HEK293 (cell line): ENCODE results near the gene IGF1R.

Source experiments
- CTCF ChIA-PET: fragments of 350-600 bp; formaldehyde crosslinking; extraction: SDS; loops from one replicate; lab custom pipeline; 2021; ENCODE audit warnings: antibody characterized with exemption; lab: Yijun Ruan, JAX
- POLR2A ChIA-PET: fragments of 300-600 bp; formaldehyde crosslinking; extraction: SDS; loops from one replicate; lab custom pipeline; 2020; ENCODE audit warnings: antibody characterized with exemption, inconsistent platforms; lab: Yijun Ruan, JAX
- H3K27ac ChIP-seq: fragments of 200-500 bp; sonication (Bioruptor generic); 2 replicates; pipeline ENCODE4 v1.5.1; 2014; ENCODE audit warnings: low read depth, low read length, control low read depth, inconsistent platforms; ENCODE audit errors: extremely low read depth
- H3K36me3 ChIP-seq, 2 experiments: fragments of 200-500 bp in 1 of 2; sonication (Bioruptor generic) in 1 of 2; 1 replicate in 1 of 2; 2 replicates in 1 of 2; pipeline ENCODE4 v1.5.1; 2014 to 2017; ENCODE audit warnings: inconsistent platforms in 2 of 2, low read length in 2 of 2; ENCODE audit not compliant: control insufficient read depth in 2 of 2, insufficient read depth in 1 of 2
- H3K4me1 ChIP-seq: fragments of 200-500 bp; sonication (Bioruptor generic); 2 replicates; pipeline ENCODE4 v1.5.1; 2014; ENCODE audit warnings: mild to moderate bottlenecking, low read length, inconsistent platforms; ENCODE audit not compliant: control insufficient read depth, insufficient read depth
- H3K4me3 ChIP-seq: 2 replicates; pipeline ENCODE4 v1.5.1; 2011; ENCODE audit warnings: low read depth, mild to moderate bottlenecking, control low read depth, low read length, moderate library complexity
- H3K9me3 ChIP-seq: fragments of 200-500 bp; sonication (Bioruptor generic); 2 replicates; pipeline ENCODE4 v1.5.1; 2014; ENCODE audit warnings: low read depth, low read length, inconsistent platforms; ENCODE audit not compliant: control insufficient read depth, insufficient read depth
- BCL11A ChIP-seq: fragments of 450-650 bp; formaldehyde crosslinking; IDR thresholded peaks from 2 replicates; pipeline ENCODE4 v1.5.1; 2016; ENCODE audit warnings: low read depth, missing biosample characterization, missing genetic modification characterization
- GLIS1 ChIP-seq: fragments of 450-650 bp; formaldehyde crosslinking; IDR thresholded peaks from 2 replicates; pipeline ENCODE4 v1.5.1; 2016; ENCODE audit warnings: missing biosample characterization, missing genetic modification characterization
- HOXD13 ChIP-seq: sonication (generic); formaldehyde crosslinking; IDR thresholded peaks from 2 replicates; pipeline ENCODE4 v1.8.0; 2022; ENCODE audit warnings: missing genetic modification reagents, borderline replicate concordance
- KLF9 ChIP-seq: fragments of 450-650 bp; formaldehyde crosslinking; IDR thresholded peaks from 2 replicates; pipeline ENCODE4 v1.5.1; 2016; ENCODE audit warnings: missing biosample characterization, missing genetic modification characterization, low read depth
- SP3 ChIP-seq: fragments of 450-650 bp; formaldehyde crosslinking; IDR thresholded peaks from 2 replicates; pipeline ENCODE4 v1.5.1; 2016; ENCODE audit warnings: missing biosample characterization, missing genetic modification characterization
- ZBTB17 ChIP-seq: fragments of 450-650 bp; formaldehyde crosslinking; IDR thresholded peaks from 2 replicates; pipeline ENCODE4 v1.5.1; 2016; ENCODE audit warnings: missing biosample characterization, missing genetic modification characterization
- ZBTB7A ChIP-seq: fragments of 450-650 bp; formaldehyde crosslinking; IDR thresholded peaks from 2 replicates; pipeline ENCODE4 v1.5.1; 2016; ENCODE audit warnings: low read depth, missing biosample characterization, missing genetic modification characterization
- ZFP3 ChIP-seq: fragments of 450-650 bp; formaldehyde crosslinking; IDR thresholded peaks from 2 replicates; pipeline ENCODE4 v1.5.1; 2016; ENCODE audit warnings: low read depth, missing biosample characterization, missing genetic modification characterization
- ZFP41 ChIP-seq: fragments of 450-650 bp; formaldehyde crosslinking; IDR thresholded peaks from 2 replicates; pipeline ENCODE4 v1.5.1; 2016; ENCODE audit warnings: missing biosample characterization, missing genetic modification characterization, borderline replicate concordance
- ZIC2 ChIP-seq: fragments of 450-650 bp; formaldehyde crosslinking; IDR thresholded peaks from 2 replicates; pipeline ENCODE4 v1.5.1; 2016; ENCODE audit warnings: missing biosample characterization, missing genetic modification characterization
- ZNF239 ChIP-seq: fragments of 450-650 bp; formaldehyde crosslinking; IDR thresholded peaks from 2 replicates; pipeline ENCODE4 v1.5.1; 2016; ENCODE audit warnings: missing biosample characterization, missing genetic modification characterization
- ZNF266 ChIP-seq: fragments of 450-650 bp; formaldehyde crosslinking; IDR thresholded peaks from 2 replicates; pipeline ENCODE4 v1.5.1; 2016; ENCODE audit warnings: missing biosample characterization, missing genetic modification characterization, low read depth
- ZNF324 ChIP-seq: fragments of 450-650 bp; formaldehyde crosslinking; IDR thresholded peaks from 2 replicates; pipeline ENCODE4 v1.5.1; 2016; ENCODE audit warnings: missing biosample characterization, missing genetic modification characterization
- ZNF341 ChIP-seq: fragments of 450-650 bp; formaldehyde crosslinking; IDR thresholded peaks from 2 replicates; pipeline ENCODE4; 2016; ENCODE audit warnings: low read depth, missing biosample characterization, missing genetic modification characterization
- ZNF391 ChIP-seq: fragments of 450-650 bp; formaldehyde crosslinking; IDR thresholded peaks from 2 replicates; pipeline ENCODE4 v1.5.1; 2016; ENCODE audit warnings: low read depth, missing biosample characterization, missing genetic modification characterization, borderline replicate concordance
- ZNF394 ChIP-seq: fragments of 450-650 bp; formaldehyde crosslinking; IDR thresholded peaks from 2 replicates; pipeline ENCODE4 v1.5.1; 2016; ENCODE audit warnings: missing biosample characterization, missing genetic modification characterization, mild to moderate bottlenecking, moderate library complexity, borderline replicate concordance
- ZNF416 ChIP-seq: fragments of 450-650 bp; formaldehyde crosslinking; IDR thresholded peaks from 2 replicates; pipeline ENCODE4 v1.5.1; 2016; ENCODE audit warnings: missing biosample characterization, missing genetic modification characterization
- ZNF426 ChIP-seq: fragments of 450-650 bp; formaldehyde crosslinking; IDR thresholded peaks from 2 replicates; pipeline ENCODE4 v1.5.1; 2017; ENCODE audit warnings: missing biosample characterization, missing genetic modification characterization, mild to moderate bottlenecking, inconsistent platforms, moderate library complexity
- ZNF514 ChIP-seq: fragments of 450-650 bp; formaldehyde crosslinking; IDR thresholded peaks from 2 replicates; pipeline ENCODE4 v1.5.1; 2016; ENCODE audit warnings: missing biosample characterization, missing genetic modification characterization
- ZNF548 ChIP-seq: fragments of 450-650 bp; formaldehyde crosslinking; IDR thresholded peaks from 2 replicates; pipeline ENCODE4 v1.5.1; 2016; ENCODE audit warnings: missing biosample characterization, missing genetic modification characterization
- ZNF549 ChIP-seq: fragments of 450-650 bp; IDR thresholded peaks from 2 replicates; pipeline ENCODE4 v1.5.1; 2018; ENCODE audit warnings: missing biosample characterization, missing genetic modification characterization, mild to moderate bottlenecking, inconsistent platforms, moderate library complexity
- ZNF629 ChIP-seq: fragments of 450-650 bp; formaldehyde crosslinking; IDR thresholded peaks from 2 replicates; pipeline ENCODE4 v1.5.1; 2017; ENCODE audit warnings: missing biosample characterization, missing genetic modification characterization
- ZNF658 ChIP-seq: fragments of 450-650 bp; formaldehyde crosslinking; IDR thresholded peaks from 2 replicates; pipeline ENCODE4; 2016; ENCODE audit warnings: missing biosample characterization, missing genetic modification characterization
- ZNF747 ChIP-seq: fragments of 450-650 bp; formaldehyde crosslinking; IDR thresholded peaks from 2 replicates; pipeline ENCODE4 v1.5.1; 2016; ENCODE audit warnings: missing biosample characterization, missing genetic modification characterization
- ZNF791 ChIP-seq: fragments of 450-650 bp; formaldehyde crosslinking; IDR thresholded peaks from 2 replicates; pipeline ENCODE4 v1.5.1; 2016; ENCODE audit warnings: missing biosample characterization, missing genetic modification characterization
- ZNF792 ChIP-seq: fragments of 450-650 bp; formaldehyde crosslinking; IDR thresholded peaks from 2 replicates; pipeline ENCODE4 v1.5.1; 2016; ENCODE audit warnings: missing biosample characterization, missing genetic modification characterization
- ZNF830 ChIP-seq: fragments of 450-650 bp; IDR thresholded peaks from 2 replicates; pipeline ENCODE4 v1.5.0; 2018; ENCODE audit warnings: missing biosample characterization, missing genetic modification characterization, low read depth, mild to moderate bottlenecking, moderate library complexity
- TF ChIP-seq, protein P1 (sequence below): fragments of 450-650 bp; formaldehyde crosslinking; IDR thresholded peaks from 2 replicates; pipeline ENCODE4 v1.5.1; 2016; ENCODE audit warnings: missing biosample characterization, missing genetic modification characterization, borderline replicate concordance
- TF ChIP-seq, protein P2 (sequence below): fragments of 450-650 bp; formaldehyde crosslinking; IDR thresholded peaks from 2 replicates; pipeline ENCODE4; 2016; ENCODE audit warnings: missing biosample characterization, missing genetic modification characterization

The IGF1R gene

DNA sequence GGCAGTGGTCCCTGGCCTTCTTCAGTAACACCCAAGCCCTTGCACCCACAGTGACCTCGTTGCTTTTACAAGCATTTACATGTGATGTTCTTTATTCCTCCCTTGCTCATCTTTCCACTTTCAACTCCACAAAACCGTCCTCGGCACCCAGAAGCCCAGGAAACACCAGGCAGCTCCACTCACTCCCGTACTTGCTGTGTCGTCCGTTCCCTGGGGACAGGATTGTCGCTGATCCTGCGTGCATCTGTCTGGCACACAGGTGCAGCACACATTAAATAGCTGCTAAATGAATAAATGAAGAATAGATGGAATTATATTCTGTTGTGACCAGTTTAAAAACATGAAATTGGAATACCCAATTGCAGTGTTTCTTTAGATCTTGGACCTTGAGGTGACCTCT lies 239.6 kb downstream of the IGF1R start:
- no peak overlapping the region for H3K27ac ChIP-seq
- POLR2A ChIA-PET, result interaction anchor here (0.9 kb wide), 1 partner anchor 227 kb away, joined by 3 read pairs; no protein-coding TSS in a partner anchor
- CTCF ChIA-PET, result interaction anchor here (1.0 to 1.7 kb wide), 2 partner anchors 8 to 23 kb away, joined by 3 to 7 read pairs; no protein-coding TSS in a partner anchor
- H3K4me1 ChIP-seq, result peaks cover 15% of the 10 kb centered on the region; the same call in 1 of the 2 replicates
- H3K4me3 ChIP-seq, result no peak overlapping the region
- no peaks in the 10 kb centered on the region for H3K36me3 ChIP-seq
- TF ChIP-seq ZNF391 (no peak), ZNF239 (tag by site-specific recombination) (no peak), ZBTB7A (no peak), ZNF426 (tag by site-specific recombination) (no peak)
- H3K9me3 ChIP-seq, result no peaks in the 10 kb centered on the region

GRCh38 chr15:98888820-98889479 lies 240.6 kb downstream of the IGF1R start:
- H3K36me3 ChIP-seq, result no peaks in the 10 kb centered on the region
- no peak overlapping the region for H3K27ac ChIP-seq
- peaks cover 24% of the 10 kb centered on the region; the same call in 1 of the 2 replicates for H3K4me1 ChIP-seq
- no peaks in the 10 kb centered on the region for H3K9me3 ChIP-seq
- TF ChIP-seq ZFP3 (tag by site-specific recombination), result no peak
- CTCF ChIA-PET, result interaction anchor here (0.5 to 1.7 kb wide), 7 partner anchors 9 to 493 kb away, joined by 3 to 7 read pairs (median 4); no protein-coding TSS in a partner anchor
- POLR2A ChIA-PET, result interaction anchor here (0.9 to 1.0 kb wide), 4 partner anchors 8 to 228 kb away, joined by 3 to 4 read pairs (median 3); no protein-coding TSS in a partner anchor
- no peak overlapping the region for H3K4me3 ChIP-seq

DNA sequence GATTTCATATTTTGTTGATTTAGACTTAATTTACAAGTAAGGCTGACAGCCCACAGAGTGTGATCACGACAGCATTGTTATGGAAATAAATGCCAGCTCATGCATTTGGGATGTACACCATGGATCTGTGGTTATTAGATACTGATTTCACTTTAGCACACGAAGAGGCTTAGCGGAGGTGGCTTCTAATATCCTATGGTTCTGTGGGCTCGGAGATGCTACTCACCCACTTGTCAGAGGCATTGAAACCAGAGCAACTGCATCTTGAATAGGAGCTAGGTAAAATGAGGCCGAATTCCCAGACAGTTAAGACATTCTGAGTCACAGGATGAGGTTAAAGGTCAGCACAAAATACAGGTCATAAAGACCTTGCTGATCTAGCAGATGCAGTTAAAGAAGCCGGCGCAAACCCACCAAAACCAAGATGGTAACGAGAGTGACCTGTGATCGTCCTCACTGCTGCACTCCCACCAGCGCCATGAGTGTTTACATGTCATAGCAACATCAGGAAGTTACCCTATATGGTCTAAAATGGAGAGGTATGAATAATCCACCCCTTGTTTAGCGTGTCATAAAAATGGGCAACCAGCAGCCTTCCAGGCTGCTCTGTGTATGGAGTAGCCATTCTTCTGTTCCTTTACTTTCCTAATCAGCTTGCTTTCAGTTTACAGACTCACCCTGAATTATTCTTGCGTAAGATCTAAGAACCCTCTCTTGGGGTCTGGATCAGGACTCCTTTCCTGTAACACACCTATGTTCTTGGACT lies 241.8 kb downstream of the IGF1R start:
- Histone ChIP-seq H3K4me3 (peak overlapping the region; percentile 9), H3K36me3 (no peaks in the 10 kb centered on the region), H3K27ac (0 out of 2 replicates have a peak overlapping the region, but pooled peaks have one; percentile 1), H3K9me3 (no peaks in the 10 kb centered on the region), H3K4me1 (peaks cover 26% of the 10 kb centered on the region; the same call in 1 of the 2 replicates)
- ChIA-PET CTCF (interaction anchor here (0.6 to 7.3 kb wide), 8 partner anchors 8 to 447 kb away, joined by 3 to 66 read pairs (median 3); no protein-coding TSS in a partner anchor), POLR2A (interaction anchor here (0.5 to 1.3 kb wide), 3 partner anchors 16 to 167 kb away, joined by 3 to 9 read pairs (median 4); no protein-coding TSS in a partner anchor)
- TF ChIP-seq ZNF830 (tag by site-specific recombination) (no peak), ZNF791 (tag by site-specific recombination) (no peak), ZNF324 (no peak), ZBTB17 (tag by site-specific recombination) (0 out of 2 replicates have a peak, but pooled peaks have one; percentile 32), ZFP41 (tag by site-specific recombination) (no peak), SP3 (tag by site-specific recombination) (no peak), ZNF514 (no peak), ZNF658 (tag by site-specific recombination) (no peak), KLF9 (tag by site-specific recombination) (no peak), BCL11A (tag by site-specific recombination) (peak; percentile 8; the same call in 1 of the 2 replicates), ZNF629 (peak; percentile 72), ZNF792 (tag by site-specific recombination) (no peak), ZNF548 (tag by site-specific recombination) (no peak), ZFP3 (tag by site-specific recombination) (no peak), ZNF394 (tag by site-specific recombination) (no peak), HOXD13 (no peak), ZNF341 (tag by site-specific recombination) (no peak), ZNF266 (tag by site-specific recombination) (no peak), ZNF416 (tag by site-specific recombination) (no peak), GLIS1 (no peak), ZIC2 (tag by site-specific recombination) (no peak), ZNF549 (tag by site-specific recombination) (no peak), ZNF747 (tag by site-specific recombination) (no peak)
- TF ChIP-seq, protein P1, sequence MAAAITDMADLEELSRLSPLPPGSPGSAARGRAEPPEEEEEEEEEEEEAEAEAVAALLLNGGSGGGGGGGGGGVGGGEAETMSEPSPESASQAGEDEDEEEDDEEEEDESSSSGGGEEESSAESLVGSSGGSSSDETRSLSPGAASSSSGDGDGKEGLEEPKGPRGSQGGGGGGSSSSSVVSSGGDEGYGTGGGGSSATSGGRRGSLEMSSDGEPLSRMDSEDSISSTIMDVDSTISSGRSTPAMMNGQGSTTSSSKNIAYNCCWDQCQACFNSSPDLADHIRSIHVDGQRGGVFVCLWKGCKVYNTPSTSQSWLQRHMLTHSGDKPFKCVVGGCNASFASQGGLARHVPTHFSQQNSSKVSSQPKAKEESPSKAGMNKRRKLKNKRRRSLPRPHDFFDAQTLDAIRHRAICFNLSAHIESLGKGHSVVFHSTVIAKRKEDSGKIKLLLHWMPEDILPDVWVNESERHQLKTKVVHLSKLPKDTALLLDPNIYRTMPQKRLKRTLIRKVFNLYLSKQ, result no peak
- TF ChIP-seq, protein P2, sequence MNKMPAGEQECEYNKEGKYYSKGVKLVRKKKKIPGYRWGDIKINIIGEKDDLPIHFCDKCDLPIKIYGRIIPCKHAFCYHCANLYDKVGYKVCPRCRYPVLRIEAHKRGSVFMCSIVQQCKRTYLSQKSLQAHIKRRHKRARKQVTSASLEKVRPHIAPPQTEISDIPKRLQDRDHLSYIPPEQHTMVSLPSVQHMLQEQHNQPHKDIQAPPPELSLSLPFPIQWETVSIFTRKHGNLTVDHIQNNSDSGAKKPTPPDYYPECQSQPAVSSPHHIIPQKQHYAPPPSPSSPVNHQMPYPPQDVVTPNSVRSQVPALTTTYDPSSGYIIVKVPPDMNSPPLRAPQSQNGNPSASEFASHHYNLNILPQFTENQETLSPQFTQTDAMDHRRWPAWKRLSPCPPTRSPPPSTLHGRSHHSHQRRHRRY (tag by site-specific recombination), result no peak
